ENCODE measurements around the gene PLVAP. TPM values are rescaled to one million over a fixed set of nuclear protein-coding genes. Genes with fewer than 3 reads are reported as not detected.

Gene PLVAP
- total and polyA plus RNA-seq, 9 of the 15 experiments (the other 6 are each of a cell fraction or from before 2014, with no cell fraction given): 0.09 to 0.84 (median 0.51) TPM; not detected in 4

GRCh38 chr19:17394891-17395415 is 17.8 kb upstream of the PLVAP start (continued):
- TF ChIP-seq PKNOX1 (IDR thresholded peaks at IDR 0.05) (peak; percentile 75), PML (IDR thresholded peaks at IDR 0.05; ENCODE audit: low read length) (no peak), CBX8 (IDR thresholded peaks at IDR 0.05; ENCODE audit: borderline replicate concordance, extremely low read depth, low read depth, low read length, poor library complexity, severe bottlenecking) (no peak), ZNF511 (CRISPR knock-in tag; IDR thresholded peaks at IDR 0.05) (no peak; the same call in 1 of the 2 replicates), JUND (IDR thresholded peaks at IDR 0.05; ENCODE audit: borderline replicate concordance, low read depth, low read length) (peak; percentile 43; the same call in 1 of the 2 replicates), JUND (tag; IDR thresholded peaks at IDR 0.05; ENCODE audit: borderline replicate concordance, low read depth, low read length) (no peak; the same call in 2 of the 3 replicates), KLF1 (tag; IDR thresholded peaks at IDR 0.05) (0 out of 2 replicates have a peak, but pooled peaks have one; percentile 18), SMARCA4 (IDR thresholded peaks at IDR 0.05) (peak; percentile 61; the same call in 1 of the 2 replicates), ZNF561 (CRISPR knock-in tag; conservative IDR thresholded peaks at IDR 0.05) (no peak), MEF2D (tag; conservative IDR thresholded peaks at IDR 0.05; ENCODE audit: low read depth) (no peak), KAT7 (CRISPR knock-in tag; IDR thresholded peaks at IDR 0.05; ENCODE audit: borderline replicate concordance) (peak; percentile 62; the same call in 1 of the 2 replicates), TEAD1 (CRISPR knock-in tag; IDR thresholded peaks at IDR 0.05) (no peak), ZNF24 (IDR thresholded peaks at IDR 0.05) (peak; percentile 59; the same call in 1 of the 2 replicates), ETS1 (conservative IDR thresholded peaks at IDR 0.05; ENCODE audit: control insufficient read depth, low read depth, low read length) (0 out of 2 replicates have a peak, but pooled peaks have one; percentile 27), SMARCE1 (IDR thresholded peaks at IDR 0.05) (peak; percentile 62; the same call in 1 of the 2 replicates), DNMT1 (IDR thresholded peaks at IDR 0.05) (no peak), CTCF (IDR thresholded peaks at IDR 0.05 in 2 of 3, conservative IDR thresholded peaks at IDR 0.05 in 1 of 3; ENCODE audit: insufficient read depth in 2 of 3, low read depth in 1 of 3, low read length in 3 of 3) (peak; percentile 83 to 88 (median 85)), EGR1 (conservative IDR thresholded peaks at IDR 0.05) (peak; percentile 66), MLLT1 (IDR thresholded peaks at IDR 0.05) (peak; percentile 76 to 92), SP2 (IDR thresholded peaks at IDR 0.05; ENCODE audit: extremely low read depth, low read depth, low read length, poor library complexity, severe bottlenecking) (no peak), GABPB1 (CRISPR knock-in tag; IDR thresholded peaks at IDR 0.05) (peak; percentile 79), POLR2B (IDR thresholded peaks at IDR 0.05; ENCODE audit: low read depth, partially characterized antibody) (peak; percentile 66), ZNF316 (IDR thresholded peaks at IDR 0.05) (no peak)

Measured in K562 (cell line).